NCI-H2227 (cell line): ENCODE measurements around the gene PRKG1.
"Not testable (repeated sequence)": the region's sequence is repeated elsewhere in the genome, so short reads cannot be mapped to it uniquely, and the experiment has no call there.

Source experiments
- DNase-seq: peaks from one replicate; lab custom pipeline; 2025; ENCODE audit not compliant: unreplicated experiment; lab: John Stamatoyannopoulos, UW

Gene PRKG1

DNA sequence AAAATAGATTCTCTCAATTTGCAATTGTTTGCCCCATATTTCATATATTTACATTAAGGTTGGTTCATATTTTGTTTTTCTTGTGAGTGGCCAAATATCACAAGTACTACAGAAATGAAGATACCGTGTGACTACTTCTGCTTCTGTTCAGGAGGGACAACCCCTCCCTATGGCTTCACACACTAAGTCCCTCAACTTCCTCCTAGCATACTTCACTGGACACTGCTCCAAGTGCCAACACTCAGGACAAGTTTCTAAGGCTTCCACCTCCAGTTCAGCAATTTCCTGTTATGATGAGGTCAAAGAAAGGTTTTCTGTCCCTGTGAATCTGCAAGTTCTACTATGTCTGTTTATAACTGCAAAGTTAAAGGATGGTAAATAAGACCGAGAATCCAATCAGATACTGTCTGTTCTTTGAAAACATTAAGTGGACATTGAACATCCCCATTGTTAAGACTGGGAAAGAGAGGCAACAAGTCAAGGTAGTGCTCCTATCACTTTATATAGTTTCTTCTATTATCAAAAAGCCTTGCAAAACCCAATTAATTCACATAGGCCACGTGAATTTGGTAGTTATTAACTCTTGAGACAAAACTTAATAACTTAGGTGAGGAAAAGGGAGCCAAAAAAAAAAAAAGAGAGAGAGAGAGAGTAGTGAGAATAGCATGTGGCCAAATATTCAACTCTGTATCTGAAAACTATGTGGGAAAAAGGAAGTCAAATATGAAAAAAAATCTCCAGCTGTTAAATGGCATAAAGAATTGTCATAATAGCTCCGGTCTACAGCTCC, 1158.5 kb downstream of the PRKG1 start:
- no peak for DNase-seq

DNA sequence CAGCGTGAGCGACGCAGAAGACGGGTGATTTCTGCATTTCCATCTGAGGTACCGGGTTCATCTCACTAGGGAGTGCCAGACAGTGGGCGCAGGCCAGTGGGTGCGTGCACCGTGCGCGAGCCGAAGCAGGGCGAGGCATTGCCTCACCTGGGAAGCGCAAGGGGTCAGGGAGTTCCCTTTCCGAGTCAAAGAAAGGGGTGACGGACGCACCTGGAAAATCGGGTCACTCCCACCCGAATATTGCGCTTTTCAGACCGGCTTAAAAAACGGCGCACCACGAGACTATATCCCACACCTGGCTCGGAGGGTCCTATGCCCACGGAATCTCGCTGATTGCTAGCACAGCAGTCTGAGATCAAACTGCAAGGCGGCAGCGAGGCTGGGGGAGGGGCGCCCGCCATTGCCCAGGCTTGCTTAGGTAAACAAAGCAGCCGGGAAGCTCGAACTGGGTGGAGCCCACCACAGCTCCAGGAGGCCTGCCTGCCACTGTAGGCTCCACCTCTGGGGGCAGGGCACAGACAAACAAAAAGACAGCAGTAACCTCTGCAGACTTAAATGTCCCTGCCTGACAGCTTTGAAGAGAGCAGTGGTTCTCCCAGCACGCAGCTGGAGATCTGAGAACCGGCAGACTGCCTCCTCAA, 1159.2 kb downstream of the PRKG1 start:
- not testable (repeated sequence) for DNase-seq

DNA sequence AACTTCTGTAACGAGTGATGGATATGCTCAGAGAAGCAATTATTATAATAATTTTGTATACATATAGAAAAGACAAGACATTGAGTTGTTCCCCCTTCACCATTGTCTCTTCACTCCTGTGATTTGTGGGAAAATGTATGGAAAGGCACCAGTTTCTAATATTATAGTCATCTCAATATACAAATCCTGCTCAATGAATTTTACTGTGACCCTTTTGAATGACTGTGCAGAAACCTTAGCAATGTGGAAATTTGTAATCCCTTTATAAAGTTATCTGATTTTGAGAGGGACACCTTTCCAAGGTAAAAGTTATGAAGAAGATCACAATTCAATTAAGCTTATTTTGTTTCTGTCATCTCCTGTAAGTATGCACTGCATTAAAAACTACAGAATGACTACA, 1165.5 kb downstream of the PRKG1 start:
- DNase-seq: no peak

DNA sequence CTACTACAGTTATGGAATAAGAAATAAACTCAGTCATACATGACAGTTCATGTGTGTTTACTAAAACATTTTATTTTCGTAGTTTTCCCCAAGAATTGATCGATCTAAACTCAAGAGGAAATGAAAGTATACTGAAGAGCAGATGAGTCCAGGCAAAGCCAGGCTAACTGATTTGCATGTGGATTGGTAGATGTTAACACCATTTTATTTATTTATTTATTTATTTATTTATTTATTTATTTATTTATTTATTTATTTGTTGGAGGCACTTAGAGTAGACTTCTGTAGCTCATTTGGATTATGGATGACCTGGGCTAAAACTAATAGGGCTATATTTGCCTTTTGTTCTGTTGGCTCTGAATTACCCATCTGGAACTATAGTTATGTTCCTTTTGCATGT, 1171.3 kb downstream of the PRKG1 start:
- DNase-seq: no peak

DNA sequence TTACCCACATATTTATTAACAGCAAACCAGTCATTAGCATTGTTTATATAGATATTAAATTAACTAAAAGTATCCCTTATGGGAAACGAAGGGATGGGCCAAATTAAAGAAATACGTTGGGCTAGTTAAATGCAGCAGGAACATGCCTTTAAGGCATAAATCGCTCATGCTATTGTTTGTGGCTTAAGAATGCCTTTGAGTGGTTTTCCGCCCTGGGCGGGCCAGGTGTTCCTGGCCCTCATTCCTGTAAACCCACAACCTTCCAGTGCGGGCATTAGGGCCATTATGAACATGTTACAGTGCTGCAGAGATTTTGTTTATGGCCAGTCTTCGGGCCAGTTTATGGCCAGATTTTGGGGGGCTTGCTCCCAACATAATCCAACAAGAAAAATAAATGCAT, 1173.6 kb downstream of the PRKG1 start:
- DNase-seq: not testable (repeated sequence)

DNA sequence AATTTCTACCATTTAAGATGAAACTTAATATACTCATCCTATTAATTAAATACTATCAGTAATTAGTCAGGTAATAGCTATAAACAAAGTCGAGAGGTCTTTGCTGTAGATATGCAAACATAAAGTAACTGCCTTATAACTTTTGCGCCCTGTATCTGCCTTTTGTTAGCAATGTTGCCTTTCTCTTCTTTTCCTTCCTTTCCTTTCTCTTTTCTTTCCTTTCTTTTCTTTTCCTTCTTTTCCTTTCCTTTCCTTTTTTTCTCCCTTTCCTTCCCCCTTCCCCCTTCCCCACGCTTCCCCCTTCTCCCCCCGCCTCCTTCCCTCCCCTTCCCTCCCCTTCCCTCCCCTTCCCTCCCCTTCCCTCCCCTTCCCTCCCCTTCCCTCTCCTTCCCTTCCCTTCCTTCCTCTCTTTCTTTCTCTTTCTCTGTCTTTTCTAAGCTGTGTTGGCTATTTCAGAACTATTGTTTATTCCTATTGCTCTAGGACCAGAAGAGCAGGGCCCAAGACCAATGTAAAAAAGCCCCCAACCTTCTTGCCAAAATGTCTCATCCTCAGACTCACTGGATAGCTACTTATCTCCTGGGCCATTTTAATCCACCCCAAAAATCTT, 1174.5 kb downstream of the PRKG1 start:
- DNase-seq: no peak

DNA sequence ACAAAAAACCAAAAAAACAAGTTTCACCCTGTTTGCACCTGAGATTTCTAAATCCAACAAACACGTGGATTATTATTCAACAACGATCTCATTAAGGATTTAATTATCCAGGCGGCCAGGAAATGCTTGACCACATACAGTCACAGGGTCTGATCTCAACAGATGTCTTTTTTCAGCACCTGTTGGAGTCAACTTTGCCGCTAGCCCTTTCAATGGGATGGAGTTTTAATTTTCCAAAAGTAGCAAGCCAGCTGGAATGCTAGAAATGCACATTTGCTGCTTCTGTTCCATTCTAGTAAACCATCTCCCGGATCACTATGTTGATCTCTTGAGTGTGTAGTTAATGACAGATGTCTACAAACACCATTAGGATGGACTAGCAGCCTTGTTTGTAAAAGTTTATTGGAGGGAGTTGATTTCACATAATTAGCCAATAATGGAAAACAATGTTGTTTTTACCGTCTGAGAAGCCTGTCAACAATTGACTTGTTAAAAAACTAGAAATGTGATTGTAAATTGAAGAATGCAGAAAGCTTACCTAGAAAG, 1175.6 kb downstream of the PRKG1 start:
- DNase-seq: no peak

DNA sequence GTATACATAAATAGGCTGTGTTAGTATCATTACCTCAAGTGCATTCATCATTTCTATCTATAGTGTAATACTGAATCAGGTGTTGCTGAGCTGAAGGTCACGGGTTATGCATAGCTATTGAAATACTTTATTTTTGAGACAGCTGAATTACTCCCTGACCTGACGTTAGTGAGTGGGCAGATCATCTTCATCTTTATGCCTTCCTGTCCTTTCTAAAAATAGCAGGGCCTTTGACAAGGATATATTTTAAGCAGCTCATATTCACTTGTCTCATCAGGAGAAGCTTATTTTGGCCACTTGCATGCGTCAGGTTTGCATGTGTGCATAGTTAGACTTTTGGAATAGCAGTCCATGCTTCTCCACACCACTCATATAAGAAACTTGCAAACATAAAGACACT, 1176.2 kb downstream of the PRKG1 start:
- no peak for DNase-seq

DNA sequence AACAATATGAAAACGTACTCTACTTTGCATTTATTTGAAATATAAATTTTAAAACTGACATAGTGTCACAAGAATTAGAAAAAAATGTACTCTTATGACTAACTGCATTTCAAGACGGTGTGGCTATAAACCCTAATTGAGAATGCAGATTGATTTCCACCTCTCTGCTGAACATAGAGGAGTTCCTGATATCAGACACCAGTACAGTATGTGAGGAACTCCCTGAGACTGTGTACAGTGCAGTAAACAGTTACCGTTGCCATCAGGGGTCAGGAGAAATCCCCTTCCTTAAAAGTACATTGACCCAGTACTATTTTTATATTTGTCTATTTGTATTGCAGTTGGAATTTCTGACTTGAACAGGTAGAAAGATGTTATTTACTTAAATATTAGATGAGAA, 1178.0 kb downstream of the PRKG1 start:
- DNase-seq: no peak

DNA sequence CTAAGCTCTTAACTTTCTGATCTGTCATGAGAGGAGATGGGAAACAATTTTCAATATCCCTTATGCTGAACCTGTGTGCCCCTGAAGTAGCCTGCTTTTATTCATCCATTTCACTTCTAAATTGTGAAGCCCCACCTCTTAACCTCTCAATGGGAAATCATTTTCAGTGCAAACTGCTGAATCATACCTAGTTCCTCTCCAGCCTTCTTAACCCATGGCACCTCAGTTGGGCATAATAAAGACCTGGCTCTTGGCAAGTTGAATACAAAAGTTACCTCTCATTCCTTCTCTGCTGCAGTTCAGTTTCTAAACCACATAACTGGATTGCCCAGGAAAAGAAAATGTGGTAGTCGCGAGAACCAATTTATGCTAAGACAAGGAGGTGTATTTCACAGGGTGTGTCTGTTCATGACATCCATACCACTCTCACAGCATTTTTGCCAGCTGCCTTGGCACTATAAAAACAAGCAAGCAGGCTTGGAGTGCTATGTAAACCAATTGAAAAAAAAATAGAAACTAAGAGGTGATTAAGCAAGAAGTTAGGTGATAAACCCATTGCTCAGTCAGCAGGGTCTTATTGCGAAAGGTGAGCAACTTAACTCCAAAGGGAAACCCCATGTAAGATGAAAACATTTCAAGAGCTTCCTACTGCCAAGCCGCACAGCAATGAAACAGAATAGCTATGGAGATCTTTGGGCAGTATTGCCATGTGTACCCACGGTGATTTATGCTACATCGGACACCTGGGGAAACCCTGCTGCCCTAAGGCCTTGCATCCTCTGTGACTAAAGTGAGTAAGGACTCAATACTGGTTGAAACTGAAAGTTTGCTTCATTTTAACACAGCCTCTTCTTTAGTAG, 1182.8 kb downstream of the PRKG1 start:
- DNase-seq: no peak

DNA sequence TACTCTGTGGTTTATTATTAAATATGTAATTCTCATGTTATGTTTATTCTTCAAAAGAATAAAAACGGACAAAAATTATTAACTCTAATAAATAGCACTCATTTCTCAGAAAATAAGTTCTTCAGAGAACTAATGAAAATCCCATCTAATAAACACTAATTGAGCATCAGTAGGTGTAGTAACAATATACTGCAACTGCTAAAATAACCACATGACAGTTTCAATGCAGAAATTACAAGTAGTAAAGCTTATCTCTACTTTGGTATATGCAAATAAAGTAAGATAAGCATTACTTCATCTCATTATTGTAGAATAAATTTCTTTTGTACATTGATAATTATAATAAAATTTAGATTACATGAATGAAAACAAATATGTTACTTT, 1183.4 kb downstream of the PRKG1 start:
- DNase-seq: no peak

DNA sequence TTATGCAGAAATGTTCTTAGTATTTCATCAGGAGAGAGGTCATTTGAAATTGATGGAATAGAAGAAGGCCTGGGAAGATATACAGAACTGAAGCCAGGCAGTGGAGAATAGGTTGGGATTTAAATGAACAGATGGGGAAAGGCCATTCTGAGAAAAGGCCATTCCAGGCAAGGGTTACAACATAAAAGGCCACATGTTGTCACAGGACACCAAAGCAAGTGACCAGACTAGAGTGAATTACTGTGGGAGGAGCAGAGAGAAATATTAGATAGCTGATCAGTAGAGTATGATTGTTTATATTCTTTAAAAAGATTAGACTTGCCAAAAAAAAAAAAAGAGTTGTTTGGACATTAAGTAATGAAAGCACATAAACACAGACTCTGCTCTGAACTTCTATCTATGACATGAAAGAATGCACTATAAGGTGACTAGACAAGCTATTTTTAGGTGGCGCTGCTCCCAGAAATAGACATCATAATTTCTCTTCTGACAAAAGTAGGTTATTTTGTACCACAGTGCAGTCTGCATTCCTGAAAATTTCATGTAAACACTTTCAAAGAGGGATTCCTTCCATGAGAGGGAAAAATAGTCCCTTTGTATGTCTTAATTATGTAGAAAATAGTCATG, 1184.6 kb downstream of the PRKG1 start:
- DNase-seq: no peak

DNA sequence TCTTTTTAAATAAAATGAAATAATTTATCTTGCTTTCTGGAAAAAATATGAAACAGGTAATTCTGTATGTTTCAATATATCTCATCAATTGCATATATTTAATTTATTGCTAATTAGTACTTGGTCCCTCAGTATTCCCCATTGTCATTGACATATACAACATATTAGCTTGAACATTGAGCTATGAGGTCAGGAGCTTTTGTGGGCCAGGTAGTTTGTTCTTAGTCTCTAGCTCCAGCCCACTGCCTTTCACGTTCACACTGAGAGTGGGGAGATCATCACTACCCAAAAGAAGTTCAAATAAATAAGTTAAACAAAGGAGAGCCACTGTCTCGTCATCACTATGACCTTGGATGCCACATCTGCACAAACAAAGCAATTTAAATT, 1185.1 kb downstream of the PRKG1 start:
- no peak for DNase-seq

DNA sequence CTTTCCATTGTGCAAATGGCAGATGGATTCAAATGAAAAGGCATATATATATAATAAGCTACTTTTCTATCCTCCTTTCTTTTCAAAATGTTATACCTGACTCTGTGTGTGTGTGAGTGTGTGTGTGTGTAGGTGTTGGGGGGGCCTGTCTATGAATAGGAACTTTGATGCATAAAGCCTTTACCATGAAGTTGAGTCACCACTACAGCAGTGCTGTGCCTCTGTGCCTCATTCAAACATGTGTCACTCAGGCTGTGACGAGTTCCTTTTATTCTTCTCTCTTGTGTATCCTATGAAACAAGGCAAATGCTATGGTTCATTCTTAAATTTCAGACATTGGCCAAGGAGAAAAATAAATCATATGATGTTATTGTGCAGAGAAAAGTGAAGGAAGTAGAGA, 1187.1 kb downstream of the PRKG1 start:
- no peak for DNase-seq

DNA sequence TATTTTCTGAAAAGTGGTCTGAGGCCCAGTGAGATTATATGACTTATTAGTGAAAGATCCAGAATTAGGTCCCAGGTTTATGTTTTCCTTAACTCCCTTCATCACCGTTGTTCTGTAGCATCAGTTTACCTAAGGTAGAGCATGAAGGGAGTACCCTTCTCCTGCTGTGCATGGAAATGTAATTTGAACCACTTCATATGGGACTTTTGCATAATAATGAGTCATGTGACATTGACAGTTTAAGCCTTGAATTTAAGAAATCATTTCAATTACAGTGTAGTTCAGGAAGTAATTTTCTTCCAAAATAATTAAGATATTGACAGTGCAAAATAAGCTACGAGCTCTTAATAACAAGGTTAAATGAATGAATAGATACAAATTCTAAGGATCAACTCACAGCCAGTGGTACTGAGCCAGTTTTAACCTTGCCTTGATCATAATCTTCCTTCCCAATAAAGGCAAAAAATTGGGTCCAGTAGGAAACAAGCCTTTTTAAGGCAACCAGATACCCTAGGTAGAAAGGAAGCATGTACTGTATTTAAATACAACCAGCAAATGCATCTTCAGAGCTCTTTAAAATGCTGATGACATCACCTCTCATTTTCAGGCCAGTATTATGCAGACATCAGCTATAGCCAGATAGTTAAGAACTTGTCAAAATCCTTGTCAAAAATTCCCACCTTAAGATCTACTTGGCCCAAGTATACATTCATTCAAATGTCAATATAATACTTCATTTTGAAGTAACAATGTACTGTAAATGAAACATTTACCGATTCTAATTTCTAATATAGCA, 1191.0 kb downstream of the PRKG1 start:
- no peak for DNase-seq

DNA sequence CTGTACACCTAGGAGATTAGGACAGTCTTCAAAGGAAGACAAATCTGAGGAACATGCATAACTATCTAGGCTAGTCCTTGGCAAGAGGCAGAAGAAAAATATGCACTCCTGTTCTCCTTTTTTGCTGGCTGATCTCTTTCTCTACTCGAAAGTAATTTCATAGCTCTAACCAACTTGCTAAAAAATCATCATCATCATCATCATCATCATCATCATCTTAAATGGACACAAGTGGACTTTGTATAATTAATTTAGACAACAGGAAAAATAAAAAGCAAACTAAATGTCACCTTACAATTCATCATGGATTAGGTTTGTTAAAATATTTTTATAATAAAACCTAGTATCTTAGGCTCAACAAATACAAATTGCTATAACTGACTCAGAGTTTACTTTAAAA, 1192.6 kb downstream of the PRKG1 start:
- no peak for DNase-seq

DNA sequence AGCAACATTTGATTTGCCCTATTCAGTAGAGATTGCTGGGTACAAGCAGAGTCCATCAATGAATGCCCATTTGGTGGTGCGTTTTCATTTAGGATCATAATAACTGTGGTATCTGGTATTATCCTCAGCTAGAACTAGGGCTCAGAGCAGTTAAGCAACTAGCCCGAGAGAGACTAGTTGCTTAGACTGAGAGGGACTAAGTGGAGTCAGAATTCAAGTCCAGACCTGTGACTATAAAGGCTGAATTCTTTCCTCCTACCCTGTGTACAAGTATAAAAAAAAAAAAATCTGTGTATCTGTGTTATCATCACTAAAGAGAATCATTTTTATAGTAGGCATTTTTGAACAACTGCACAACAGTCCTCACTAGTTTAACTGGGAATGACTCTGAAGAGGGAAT, 1194.5 kb downstream of the PRKG1 start:
- DNase-seq: no peak

DNA sequence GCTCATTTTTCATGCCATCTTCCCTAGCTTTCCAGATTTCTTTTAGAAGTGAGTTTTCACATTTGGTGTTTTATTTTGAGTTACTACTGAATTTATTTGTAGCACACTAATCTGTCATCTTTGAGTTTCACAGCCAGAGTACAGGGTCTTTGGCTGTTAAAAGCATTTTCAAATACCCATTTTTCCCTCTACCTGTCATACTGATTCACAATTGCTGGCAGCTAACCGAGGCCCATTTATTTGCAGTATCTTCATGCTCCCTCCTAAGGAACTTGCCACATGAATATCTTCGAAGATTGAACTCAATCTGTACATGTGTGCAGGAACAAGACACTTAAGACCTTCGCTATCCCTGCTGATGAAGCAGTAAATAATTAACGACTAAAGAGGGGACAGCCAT, 1194.9 kb downstream of the PRKG1 start:
- DNase-seq: no peak

DNA sequence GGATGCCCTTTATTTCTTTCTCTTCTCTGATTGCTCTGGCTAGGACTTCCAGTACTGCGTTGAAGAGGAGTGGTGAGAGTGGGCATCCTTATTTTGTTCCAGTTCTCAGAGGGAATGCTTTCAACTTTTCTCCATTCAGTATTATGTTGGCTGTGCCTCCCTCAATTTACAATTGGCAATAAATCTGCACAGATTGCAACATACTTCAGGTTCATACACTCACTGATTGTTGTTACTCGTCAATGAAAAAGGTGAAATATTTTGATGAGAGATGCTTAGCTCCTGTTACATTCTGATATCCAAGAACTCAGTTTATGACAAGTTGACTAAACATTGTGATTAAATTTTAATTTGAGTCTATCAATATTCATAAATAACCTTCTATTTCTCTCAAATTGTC, 1201.9 kb downstream of the PRKG1 start:
- no peak for DNase-seq

DNA sequence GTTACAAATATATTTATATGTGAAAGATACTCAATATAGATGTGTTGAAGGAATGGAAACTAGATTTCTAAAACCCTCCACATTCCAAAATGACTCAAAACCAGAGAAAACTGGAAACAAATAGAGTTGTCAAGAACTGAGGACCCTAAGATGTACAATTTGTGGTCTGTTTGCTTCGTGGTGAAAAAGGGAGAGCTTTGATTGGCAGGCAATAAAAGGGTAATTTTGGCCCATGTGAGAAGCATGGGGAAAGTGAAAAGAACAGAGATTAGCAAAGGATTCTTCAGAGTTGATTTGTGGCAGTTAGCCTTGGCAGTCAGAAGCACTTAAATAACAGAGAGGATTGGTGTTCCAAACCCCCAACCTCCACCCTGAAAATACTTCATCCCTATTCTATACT, 1202.7 kb downstream of the PRKG1 start:
- no peak for DNase-seq
